HepG2 (cell line): Measurements from ENCODE around the gene HELT. TPM values are rescaled to one million over a fixed set of nuclear protein-coding genes. Genes with fewer than 3 reads are reported as not detected.

ENCODE experiments used
- ATAC-seq: fragments of 200-7000 bp; cut with Tn5 transposase; 3 replicates; pipeline ENCODE4 v1.9.1; 2020; ENCODE audit warnings: mild to moderate bottlenecking, moderate library complexity
- BruUV-seq: library from RNA; stranded (reverse); fragments of 400-500 nt; replicated peaks from 2 replicates; lab custom pipeline; 2021; lab: Mats Ljungman, UMichigan
- CTCF ChIA-PET: fragments of 300-600 bp; formaldehyde crosslinking; extraction: SDS; loops from one replicate; lab custom pipeline; 2021; ENCODE audit warnings: low total read pairs, inconsistent platforms, low intra/inter-chr PET ratio; lab: Yijun Ruan, JAX
- POLR2A ChIA-PET: fragments of 350-600 bp; sonication (Branson Sonifier 250); formaldehyde crosslinking; loops from one replicate; lab custom pipeline; 2020; ENCODE audit warnings: antibody characterized with exemption, inconsistent platforms; lab: Yijun Ruan, JAX
- DNase-seq: peaks from one replicate; pipeline ENCODE4 v3.0.0-alpha.2; 2015; ENCODE audit warnings: low spot score
- FAIRE-seq: peaks from 3 replicates; lab custom pipeline; 2011; peaks lifted over from hg19 to GRCh38; lab: Jason Lieb, UNC
- H2AFZ ChIP-seq: one replicate; pipeline ENCODE4 v1.6.1; 2011; ENCODE audit warnings: low read length, inconsistent platforms
- H3K27ac ChIP-seq: fragments of 300-600 bp; 3 replicates; pipeline ENCODE4 v1.8.0; 2011; ENCODE audit warnings: mixed run types, mild to moderate bottlenecking, mixed read lengths, low read length, inconsistent platforms; ENCODE audit not compliant: insufficient read depth; ENCODE audit errors: extremely low read length
- H3K27me3 ChIP-seq, 2 experiments: fragments of 200-600 bp in 1 of 2; 2 replicates in 1 of 2; 3 replicates in 1 of 2; pipeline versions ENCODE4 v1.6.0 to v1.8.0; 2011; ENCODE audit warnings: low read length in 2 of 2, mild to moderate bottlenecking in 2 of 2, moderate library complexity in 2 of 2, inconsistent platforms in 1 of 2; ENCODE audit not compliant: insufficient read depth in 2 of 2, control insufficient read depth in 1 of 2
- H3K36me3 ChIP-seq, 2 experiments: fragments of 200-600 bp in 1 of 2; replicated peaks in 1 of 2; 2 replicates in 1 of 2; 3 replicates in 1 of 2; pipeline versions ENCODE4 v1.5.1 to v1.8.0; 2011; ENCODE audit warnings: low read length in 2 of 2, inconsistent platforms in 1 of 2; ENCODE audit not compliant: insufficient read depth in 2 of 2, control insufficient read depth in 1 of 2
- H3K4me1 ChIP-seq: 2 replicates; pipeline ENCODE4 v1.5.1; 2012; ENCODE audit warnings: low read length, inconsistent platforms; ENCODE audit not compliant: insufficient read depth
- H3K4me2 ChIP-seq: 2 replicates; pipeline ENCODE4 v1.6.0; 2011; ENCODE audit warnings: low read depth, low read length, inconsistent platforms
- H3K4me3 ChIP-seq, 3 experiments: fragments of 200-600 bp in 1 of 3; sonication (generic), shearing (Covaris generic) in 1 of 3; replicated peaks in 1 of 3; 2 replicates each; pipeline ENCODE4 v1.5.1; 2011 to 2016; ENCODE audit warnings: low read length in 3 of 3, inconsistent platforms in 2 of 3, low read depth in 2 of 3, mild to moderate bottlenecking in 2 of 3, control low read depth in 1 of 3, mixed read lengths in 1 of 3; ENCODE audit not compliant: insufficient read depth in 1 of 3
- H3K79me2 ChIP-seq: one replicate; pipeline ENCODE4 v1.6.1; 2011; ENCODE audit warnings: low read length, inconsistent platforms; ENCODE audit not compliant: insufficient read depth
- H3K9ac ChIP-seq: 2 replicates; pipeline ENCODE4 v1.6.0; 2011; ENCODE audit warnings: mild to moderate bottlenecking, low read depth, low read length, inconsistent platforms; ENCODE audit not compliant: insufficient read depth
- H3K9me3 ChIP-seq: 2 replicates; pipeline ENCODE4 v1.5.1; 2012; ENCODE audit warnings: mild to moderate bottlenecking, low read length
- H4K20me1 ChIP-seq: 2 replicates; pipeline ENCODE4 v1.6.0; 2011; ENCODE audit warnings: inconsistent platforms, mild to moderate bottlenecking, low read length, moderate library complexity; ENCODE audit not compliant: insufficient read depth
- CBX5 ChIP-seq: sonication (generic); formaldehyde crosslinking; IDR thresholded peaks from 2 replicates; pipeline ENCODE4 v1.4.0; 2020; ENCODE audit warnings: missing genetic modification reagents, borderline replicate concordance
- DNMT1 ChIP-seq: sonication (generic); formaldehyde crosslinking; IDR thresholded peaks from 2 replicates; pipeline ENCODE4 v1.5.1; 2020; ENCODE audit warnings: mild to moderate bottlenecking, missing genetic modification reagents
- E2F1 ChIP-seq: sonication (generic); formaldehyde crosslinking; IDR thresholded peaks from 2 replicates; pipeline ENCODE4 v1.5.0; 2020; ENCODE audit warnings: missing genetic modification reagents
- EED ChIP-seq: sonication (generic); formaldehyde crosslinking; IDR thresholded peaks from 2 replicates; pipeline ENCODE4 v1.5.0; 2020; ENCODE audit warnings: mild to moderate bottlenecking, missing genetic modification reagents
- EP300 ChIP-seq, 3 experiments: sonication (generic) in 1 of 3; formaldehyde crosslinking in 1 of 3; IDR thresholded peaks; 2 replicates each; pipeline versions ENCODE4 v1.5.1 to v1.6.1; 2011 to 2020; ENCODE audit warnings: low read depth in 2 of 3, low read length in 2 of 3, borderline replicate concordance in 1 of 3, improper control_type of control experiment in 1 of 3, mild to moderate bottlenecking in 1 of 3, missing genetic modification reagents in 1 of 3, moderate library complexity in 1 of 3
- GTF2F1 ChIP-seq: fragments of 150-350 bp; IDR thresholded peaks from 2 replicates; pipeline ENCODE4 v1.6.1; 2014; ENCODE audit warnings: low read length
- HCFC1 ChIP-seq: fragments of 150-350 bp; IDR thresholded peaks from 2 replicates; pipeline ENCODE4 v1.6.1; 2014; ENCODE audit warnings: low read depth, low read length
- HMGA1 ChIP-seq: sonication (generic); formaldehyde crosslinking; conservative IDR thresholded peaks from 2 replicates; pipeline ENCODE4 v1.4.0; 2020; ENCODE audit warnings: missing genetic modification reagents
- HOXA3 ChIP-seq: sonication (generic); formaldehyde crosslinking; IDR thresholded peaks from 2 replicates; pipeline ENCODE4 v1.5.0; 2020; ENCODE audit warnings: missing genetic modification reagents
- HOXA5 ChIP-seq: sonication (generic); formaldehyde crosslinking; IDR thresholded peaks from 2 replicates; pipeline ENCODE4 v1.4.0; 2020; ENCODE audit warnings: missing genetic modification reagents
- KAT8 ChIP-seq: IDR thresholded peaks from 2 replicates; pipeline ENCODE4 v1.6.1; 2016; ENCODE audit warnings: missing genetic modification reagents, missing compliant biosample characterization
- MBNL3 ChIP-seq: fragments of 250-450 bp; sonication (Bioruptor Pico); conservative IDR thresholded peaks from 2 replicates; pipeline ENCODE4 v1.8.0; 2022; ENCODE audit warnings: mild to moderate bottlenecking, inconsistent platforms
- STAG1 ChIP-seq: sonication (generic); formaldehyde crosslinking; IDR thresholded peaks from 2 replicates; pipeline ENCODE4 v1.4.0; 2020; ENCODE audit warnings: missing genetic modification reagents
- ZBTB7A ChIP-seq: sonication (generic); formaldehyde crosslinking; IDR thresholded peaks from 2 replicates; pipeline ENCODE4 v1.8.0; 2022; ENCODE audit warnings: mild to moderate bottlenecking, missing genetic modification reagents
- ZFP36L2 ChIP-seq: sonication (generic); formaldehyde crosslinking; IDR thresholded peaks from 2 replicates; pipeline ENCODE4 v1.4.0; 2020; ENCODE audit warnings: missing genetic modification reagents
- ZNF180 ChIP-seq: sonication (generic); formaldehyde crosslinking; IDR thresholded peaks from 2 replicates; pipeline ENCODE4 v1.4.0; 2020; ENCODE audit warnings: low read depth, missing genetic modification reagents, borderline replicate concordance
- ZNF317 ChIP-seq: sonication (generic); formaldehyde crosslinking; IDR thresholded peaks from 2 replicates; pipeline ENCODE4 v1.5.0; 2020; ENCODE audit warnings: mild to moderate bottlenecking, missing genetic modification reagents
- ZNF616 ChIP-seq: sonication (generic); formaldehyde crosslinking; IDR thresholded peaks from 2 replicates; pipeline ENCODE4 v1.5.0; 2020; ENCODE audit warnings: low read depth, mild to moderate bottlenecking, missing genetic modification reagents
- ZNF792 ChIP-seq: IDR thresholded peaks from 2 replicates; pipeline ENCODE4 v1.6.1; 2016
- ZSCAN31 ChIP-seq: sonication (generic); formaldehyde crosslinking; IDR thresholded peaks from 2 replicates; pipeline ENCODE4 v1.5.0; 2020; ENCODE audit warnings: low read depth, mild to moderate bottlenecking, missing genetic modification reagents
- WGBS: methylation state at CpG from one replicate; pipeline ENCODE4 v1.1.6; 2017; ENCODE audit warnings: low lambda C conversion rate; 5-methylcytosine and 5-hydroxymethylcytosine counted together
- in situ Hi-C: cut with HindIII; loops from 2 replicates; pipeline ENCODE4 v1.10.0; 2017; ENCODE audit warnings: low pct_unique_long_range_greater_than_20kb; ENCODE audit not compliant: extremely low pct_ligation_motif_present
- intact Hi-C: fragments of 100-400 bp; cut with micrococcal nuclease; formaldehyde crosslinking; loops from one replicate; pipeline ENCODE4 v1.10.0; 2022; ENCODE audit not compliant: unreplicated experiment
- polyA plus RNA-seq, 8 experiments: library from polyadenylated mRNA; depleted of rRNA in 3 of 8; stranded (reverse) in 7 of 8; unstranded in 1 of 8; fragments of >200 nt; fragmentation: Illumina TruSeq in 4 of 8; extraction: Trizol in 4 of 8; gene quantifications; 2 replicates each; pipeline versions ENCODE4 v1.2.1 to v1.2.3, GENCODE V29; 2011 to 2016; ENCODE audit warnings: low read depth in 4 of 8, missing spikeins in 1 of 8, mixed read lengths in 1 of 8; ENCODE audit not compliant: insufficient read depth in 1 of 8
- total RNA-seq, 5 experiments: library from RNA; depleted of rRNA; stranded (reverse); fragments of >200 nt; fragmentation: Illumina TruSeq; extraction: Trizol; gene quantifications; 2 replicates each; pipeline ENCODE4 v1.2.3, GENCODE V29; 2016; ENCODE audit warnings: low read depth in 1 of 5

Gene HELT
- total and polyA plus RNA-seq, 2 of the 13 experiments (the other 11 are each of a cell fraction or from before 2014, with no cell fraction given), result not detected

- no peak overlapping the region for H3K27ac ChIP-seq
- ATAC-seq, result no peak
- WGBS, result 45% methylated on average over 14 of the region's 18 CpGs
- ChIA-PET CTCF (no interaction called here), POLR2A (no interaction called here)
- H4K20me1 ChIP-seq, result no peaks in the 10 kb centered on the region
- no peak overlapping the region for H3K9ac ChIP-seq
- H3K4me1 ChIP-seq, result no peaks in the 10 kb centered on the region
- H3K79me2 ChIP-seq, result no peaks in the 10 kb centered on the region
- H3K4me2 ChIP-seq, result no peak overlapping the region
- in situ Hi-C loops (loop anchor here (5.0 kb wide), 1 partner anchor 232 kb away; no protein-coding TSS in a partner anchor), intact Hi-C loops (loop anchor here (5.0 to 10.0 kb wide), 2 partner anchors 152 to 175 kb away; partner anchors contain the start of gene ACSL1)
- H2AFZ ChIP-seq, result no peak overlapping the region
- no peaks in the 10 kb centered on the region for H3K36me3 ChIP-seq
- no peak for FAIRE-seq
- H3K9me3 ChIP-seq, result no peaks in the 10 kb centered on the region
- no peak overlapping the region for H3K4me3 ChIP-seq
- BruUV-seq, result no TSS peak
- DNase-seq, result no peak
- TF ChIP-seq CBX5 (CRISPR knock-in tag) (no peak), HCFC1 (no peak), HMGA1 (CRISPR knock-in tag) (no peak), KAT8 (CRISPR knock-in tag) (no peak), HOXA3 (CRISPR knock-in tag) (no peak), GTF2F1 (no peak), DNMT1 (CRISPR knock-in tag) (no peak), ZNF616 (CRISPR knock-in tag) (no peak), EED (CRISPR knock-in tag) (no peak), HOXA5 (CRISPR knock-in tag) (no peak), ZNF792 (CRISPR knock-in tag) (no peak), ZNF180 (CRISPR knock-in tag) (no peak), STAG1 (CRISPR knock-in tag) (no peak), ZFP36L2 (CRISPR knock-in tag) (no peak), ZBTB7A (CRISPR knock-in tag) (no peak), E2F1 (CRISPR knock-in tag) (no peak), ZNF317 (CRISPR knock-in tag) (no peak), EP300 (IDR thresholded peaks at IDR 0.05; ENCODE audit: low read depth in 2 of 2, low read length in 2 of 2) (no peak), EP300 (CRISPR knock-in tag; IDR thresholded peaks at IDR 0.05; ENCODE audit: borderline replicate concordance) (no peak), ZSCAN31 (CRISPR knock-in tag) (no peak), MBNL3 (CRISPR knock-in tag) (no peak)
- H3K27me3 ChIP-seq, result peaks cover 4 to 15% of the 10 kb centered on the region in 2 experiments; a peak in 2 of 5 replicates
These were observed 38.7 kb upstream of the HELT start for GRCh38 chr4:184979461-184980124.
